Measurements from ENCODE around the gene KLF13. TPM values are rescaled to one million over a fixed set of nuclear protein-coding genes. Genes with fewer than 3 reads are reported as not detected.

Gene KLF13
- total and polyA plus RNA-seq, 7 donors: 18.7 to 71.9 (median 25.0) TPM

DNA sequence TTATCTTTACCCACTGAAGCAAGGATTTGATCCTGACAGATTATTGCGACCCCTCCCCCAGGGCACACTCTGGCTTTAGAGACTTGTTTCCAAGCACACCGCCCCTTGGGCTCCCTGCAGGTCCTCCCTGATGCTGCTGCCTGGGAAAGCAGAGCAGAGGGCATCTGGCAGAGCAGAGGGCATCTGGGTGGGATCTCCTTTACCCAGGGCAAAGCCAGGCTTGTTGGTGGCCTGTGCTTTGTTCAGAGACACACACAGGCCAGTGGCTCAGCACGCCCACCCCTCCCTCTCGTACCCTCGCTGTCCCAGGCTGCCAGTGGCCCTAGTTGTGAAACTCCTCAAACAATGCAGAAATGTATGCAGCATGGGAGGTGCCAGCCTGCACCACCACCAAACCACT, 4.8 kb downstream of the KLF13 start:
- 78 to 84% methylated on average over 5 of the region's 5 CpGs for WGBS, 2 donors
- Histone ChIP-seq H3K36me3 (no peaks in the 10 kb centered on the region), H3K4me1 (peaks cover 0 to 77% (median 74%) of the 10 kb centered on the region in 4 donors), H3K4me3 (no peak overlapping the region), H3K27ac (peak overlapping the region in 1 of 4 donors; percentile 99), H3K27me3 (no peaks in the 10 kb centered on the region), H3K9me3 (no peaks in the 10 kb centered on the region)
- TF ChIP-seq CTCF (IDR thresholded peaks at IDR 0.05): no peak
- TF ChIP-seq EP300 (IDR thresholded peaks at IDR 0.05): no peak
- TF ChIP-seq POLR2AphosphoS5 (IDR thresholded peaks at IDR 0.05): no peak
- no peak for TF ChIP-seq POLR2A (IDR thresholded peaks at IDR 0.05)
- DNase-seq: no peak
- intact Hi-C loops (cut with DNase I): no loop called here

GRCh38 chr15:31332020-31332680, 5.5 kb downstream of the KLF13 start:
- Histone ChIP-seq H3K4me3 (no peak overlapping the region), H3K4me1 (peaks cover 0 to 85% (median 81%) of the 10 kb centered on the region in 4 donors), H3K9me3 (no peaks in the 10 kb centered on the region), H3K27ac (peak overlapping the region in 2 of 4 donors; percentile 5 to 21), H3K36me3 (no peaks in the 10 kb centered on the region), H3K27me3 (no peaks in the 10 kb centered on the region)
- WGBS, 2 donors: 61 to 76% methylated on average over 9 of the region's 9 CpGs
- TF ChIP-seq POLR2AphosphoS5 (IDR thresholded peaks at IDR 0.05) (no peak), CTCF (IDR thresholded peaks at IDR 0.05) (no peak), EP300 (IDR thresholded peaks at IDR 0.05) (no peak), POLR2A (IDR thresholded peaks at IDR 0.05) (no peak)
- no peak for DNase-seq
- intact Hi-C loops (cut with DNase I): no loop called here

GRCh38 chr15:31332681-31333071, 6.0 kb downstream of the KLF13 start:
- TF ChIP-seq POLR2A (IDR thresholded peaks at IDR 0.05) (no peak), POLR2AphosphoS5 (IDR thresholded peaks at IDR 0.05) (no peak), CTCF (IDR thresholded peaks at IDR 0.05) (no peak), EP300 (IDR thresholded peaks at IDR 0.05) (no peak)
- no peaks in the 10 kb centered on the region for H3K36me3 ChIP-seq
- no peak overlapping the region for H3K4me3 ChIP-seq
- H3K27me3 ChIP-seq: no peaks in the 10 kb centered on the region
- no peak for DNase-seq
- intact Hi-C loops (cut with DNase I): no loop called here
- H3K9me3 ChIP-seq: no peaks in the 10 kb centered on the region
- 97 to 99% methylated on average over 1 of the region's 1 CpG for WGBS, 2 donors
- peak overlapping the region in 2 of 4 donors; percentile 5 to 21 for H3K27ac ChIP-seq
- peaks cover 0 to 90% (median 87%) of the 10 kb centered on the region in 4 donors for H3K4me1 ChIP-seq

- intact Hi-C loops (cut with DNase I): no loop called here
- Histone ChIP-seq H3K36me3 (no peaks in the 10 kb centered on the region), H3K27me3 (no peaks in the 10 kb centered on the region), H3K4me3 (no peak overlapping the region), H3K27ac (no peak overlapping the region), H3K4me1 (peaks cover 0 to 94% (median 91%) of the 10 kb centered on the region in 4 donors), H3K9me3 (no peaks in the 10 kb centered on the region)
- DNase-seq: no peak
- no peak for TF ChIP-seq POLR2A (IDR thresholded peaks at IDR 0.05)
- no peak for TF ChIP-seq POLR2AphosphoS5 (IDR thresholded peaks at IDR 0.05)
- no peak for TF ChIP-seq CTCF (IDR thresholded peaks at IDR 0.05)
- no peak for TF ChIP-seq EP300 (IDR thresholded peaks at IDR 0.05)
- WGBS, 2 donors: 68 to 90% methylated on average over 4 of the region's 4 CpGs
Measured at GRCh38 chr15:31333119-31333518, 6.5 kb downstream of the KLF13 start.

- Histone ChIP-seq H3K4me3 (no peak overlapping the region), H3K36me3 (no peaks in the 10 kb centered on the region), H3K9me3 (no peaks in the 10 kb centered on the region), H3K27ac (peak overlapping the region in 1 of 4 donors; percentile 79), H3K27me3 (no peaks in the 10 kb centered on the region), H3K4me1 (peaks cover 0 to 99% (median 93%) of the 10 kb centered on the region in 4 donors)
- intact Hi-C loops (cut with DNase I): no loop called here
- TF ChIP-seq POLR2A (IDR thresholded peaks at IDR 0.05) (no peak), CTCF (IDR thresholded peaks at IDR 0.05) (no peak)
- 96% methylated on average over 3 of the region's 3 CpGs for WGBS, 2 donors
- peak; percentile 55 for DNase-seq
Measured at GRCh38 chr15:31333820-31334219, 7.2 kb downstream of the KLF13 start.

All from sigmoid colon (tissue), 7 donors.